HL-60 (cell line): ENCODE data around the gene COL20A1.

Experiments
- DNase-seq, 2 experiments: peaks; one replicate each; pipeline ENCODE4 v3.0.0-alpha.2; 2010 to 2020; ENCODE audit warnings: low read depth in 1 of 2, low spot score in 1 of 2
- H3K27ac ChIP-seq: fragments of 250-450 bp; sonication (Bioruptor Pico); replicated peaks from 2 replicates; pipeline ENCODE4 v1.5.1; 2020; ENCODE audit warnings: mild to moderate bottlenecking, moderate library complexity
- H3K27me3 ChIP-seq: fragments of 250-450 bp; sonication (Bioruptor Pico); 2 replicates; pipeline ENCODE4 v1.5.1; 2021; ENCODE audit warnings: mild to moderate bottlenecking, moderate library complexity; ENCODE audit not compliant: insufficient read depth, poor library complexity, severe bottlenecking
- H3K4me3 ChIP-seq: replicated peaks from 2 replicates; pipeline ENCODE4 v1.5.1; 2011; ENCODE audit warnings: mild to moderate bottlenecking, control low read depth, low read length; ENCODE audit not compliant: insufficient read depth
- CTCF ChIP-seq: IDR thresholded peaks from one replicate; pipeline ENCODE4 v1.5.1; 2011; ENCODE audit warnings: low read length, control low read depth, inconsistent platforms; ENCODE audit not compliant: insufficient read depth
- GABPA ChIP-seq: IDR thresholded peaks from 2 replicates; pipeline ENCODE4 v1.6.1; 2012; ENCODE audit warnings: low read depth
- POLR2AphosphoS5 ChIP-seq: IDR thresholded peaks from 2 replicates; pipeline ENCODE4 v1.6.1; 2012; ENCODE audit warnings: low read depth
- REST ChIP-seq: IDR thresholded peaks from 2 replicates; pipeline ENCODE4 v1.6.1; 2012; ENCODE audit warnings: low read depth; ENCODE audit not compliant: insufficient replicate concordance
- SPI1 ChIP-seq: IDR thresholded peaks from 2 replicates; pipeline ENCODE4 v1.6.1; 2012; ENCODE audit warnings: low read depth, mild to moderate bottlenecking, borderline replicate concordance

COL20A1 gene

DNA sequence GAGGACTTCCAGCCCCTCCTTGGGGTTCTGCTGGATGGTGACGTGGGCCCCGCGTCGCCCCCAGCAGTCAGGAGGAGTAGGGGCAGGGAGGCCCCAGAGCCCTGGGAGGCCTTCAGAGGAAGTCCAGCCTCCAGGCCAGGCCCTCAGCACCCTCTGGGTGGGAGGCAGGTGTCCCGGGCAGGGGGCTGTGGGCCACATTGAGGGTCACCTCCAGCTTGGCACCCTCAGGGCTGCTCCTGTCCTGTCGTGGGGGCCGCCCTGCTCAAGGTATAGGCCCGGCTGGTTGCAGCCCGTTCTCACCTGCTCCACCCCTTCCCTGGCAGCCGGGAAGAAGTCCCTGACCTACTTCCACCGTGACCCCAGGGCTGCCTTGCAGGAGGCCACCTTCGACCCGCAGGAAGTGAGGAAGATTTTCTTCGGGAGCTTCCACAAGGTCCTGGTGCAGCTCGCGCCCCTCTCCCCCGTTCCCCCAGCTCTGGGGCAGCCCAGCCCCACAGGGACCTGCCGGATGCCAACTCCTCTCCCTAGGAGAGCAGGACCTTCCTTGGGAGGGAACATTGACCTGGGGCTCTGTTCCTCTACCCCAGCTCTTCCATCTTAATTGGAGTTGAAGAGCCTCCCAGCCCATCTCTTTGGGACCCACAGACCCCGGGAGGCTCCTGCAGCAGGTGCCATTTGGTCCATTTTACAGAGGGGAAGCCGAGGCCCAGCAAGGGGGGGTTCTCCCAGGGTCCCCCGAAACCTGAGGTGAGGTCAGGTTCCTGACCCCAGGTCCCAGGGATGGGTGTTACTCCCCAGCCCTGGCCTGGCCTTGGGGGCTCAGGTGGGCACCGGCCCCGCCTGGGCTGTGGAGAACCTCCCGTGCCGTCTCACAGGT is 26.4 kb downstream of the COL20A1 start:
- TF ChIP-seq REST (no peak), POLR2AphosphoS5 (no peak), GABPA (no peak), SPI1 (no peak), CTCF (no peak)
- DNase-seq: no peak
- no peak overlapping the region for H3K4me3 ChIP-seq
- H3K27ac ChIP-seq: no peak overlapping the region
- H3K27me3 ChIP-seq: no peaks in the 10 kb centered on the region

DNA sequence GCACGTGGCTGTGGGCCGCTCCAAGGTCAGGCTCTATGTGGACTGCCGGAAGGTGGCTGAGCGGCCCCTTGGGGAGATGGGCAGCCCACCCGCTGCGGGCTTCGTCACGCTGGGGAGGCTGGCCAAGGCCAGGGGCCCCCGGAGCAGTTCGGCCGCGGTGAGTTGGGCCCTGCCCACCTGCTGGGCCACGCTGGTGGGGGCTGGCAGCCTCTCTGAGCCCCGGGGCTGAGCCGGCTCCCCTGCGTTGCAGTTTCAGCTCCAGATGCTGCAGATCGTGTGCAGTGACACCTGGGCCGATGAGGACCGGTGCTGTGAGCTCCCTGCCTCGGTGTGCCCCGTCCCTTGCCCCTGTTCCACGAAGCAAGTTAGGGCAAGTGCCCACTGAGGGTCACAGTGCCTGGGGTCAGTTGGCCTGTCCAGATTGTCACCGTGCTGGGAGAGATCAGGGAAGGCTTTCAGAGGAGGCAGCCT is 27.1 kb downstream of the COL20A1 start:
- TF ChIP-seq POLR2AphosphoS5 (no peak), REST (no peak), SPI1 (no peak), CTCF (no peak), GABPA (no peak)
- no peaks in the 10 kb centered on the region for H3K27me3 ChIP-seq

GRCh38 chr20:63320616-63321147 is 27.7 kb downstream of the COL20A1 start:
- H3K27ac ChIP-seq: no peak overlapping the region
- no peaks in the 10 kb centered on the region for H3K27me3 ChIP-seq
- DNase-seq: no peak
- TF ChIP-seq POLR2AphosphoS5: no peak
- TF ChIP-seq CTCF: no peak
- no peak for TF ChIP-seq SPI1
- TF ChIP-seq GABPA: no peak
- TF ChIP-seq REST: no peak
- H3K4me3 ChIP-seq: no peak overlapping the region

More for the DNA sequence above, 27.1 kb downstream of the COL20A1 start:
- Histone ChIP-seq H3K27ac (no peak overlapping the region), H3K4me3 (no peak overlapping the region)
- DNase-seq: no peak
